HCT116 (cell line): ENCODE data around the gene MLLT3. TPM values are rescaled to one million over a fixed set of nuclear protein-coding genes. Genes with fewer than 3 reads are reported as not detected.

Experiments used
- ATAC-seq: fragments of 200-7000 bp; cut with Tn5 transposase; 2 replicates; pipeline ENCODE4 v1.9.1; 2020; ENCODE audit warnings: mild to moderate bottlenecking, moderate library complexity
- BruUV-seq: library from RNA; stranded (reverse); fragments of 400-500 nt; replicated peaks from 2 replicates; lab custom pipeline; 2021; lab: Mats Ljungman, UMichigan
- CTCF ChIA-PET: fragments of 300-600 bp; sonication (Branson Sonifier 250); formaldehyde crosslinking; loops from one replicate; lab custom pipeline; 2021; ENCODE audit warnings: antibody characterized with exemption; lab: Charles Lee
- POLR2A ChIA-PET: fragments of 300-600, 350-600 bp; sonication (Branson Sonifier 250); formaldehyde crosslinking; loops from one replicate; lab custom pipeline; 2021; ENCODE audit warnings: antibody characterized with exemption; lab: Charles Lee
- RAD21 ChIA-PET, 2 experiments: fragments of 300-600 bp; sonication (Branson Sonifier 250); formaldehyde crosslinking; loops; one replicate each; lab custom pipeline; 2023; ENCODE audit warnings: low total read pairs in 2 of 2; ENCODE audit not compliant: uncharacterized antibody in 2 of 2, unreplicated experiment in 2 of 2, low non-redundant PET in 1 of 2; lab: Charles Lee
- DNase-seq: peaks from one replicate; pipeline ENCODE4 v3.0.0-alpha.2; 2010; ENCODE audit warnings: low read depth, low spot score
- H2AFZ ChIP-seq: fragments of 200-600 bp; shearing (Covaris generic), sonication (generic); 2 replicates; pipeline ENCODE4 v1.6.1; 2017; ENCODE audit warnings: low read depth, mixed run types, mixed read lengths, antibody characterized with exemption, low read length; ENCODE audit not compliant: poor library complexity, severe bottlenecking
- H3K27ac ChIP-seq: 2 replicates; pipeline ENCODE4 v1.5.1; 2012; ENCODE audit warnings: low read depth, low read length
- H3K27me3 ChIP-seq: fragments of 200-600 bp; sonication (generic); 2 replicates; pipeline ENCODE4 v1.6.1; 2016; ENCODE audit warnings: mixed run types, low read length, mixed read lengths; ENCODE audit not compliant: insufficient read depth
- H3K36me3 ChIP-seq, 2 experiments: fragments of 200-500 bp in 1 of 2; fragments of 200-600 bp in 1 of 2; sonication (Bioruptor generic) in 1 of 2; sonication (generic) in 1 of 2; 2 replicates each; pipeline versions ENCODE4 v1.5.1 to v1.6.1; 2014 to 2016; ENCODE audit warnings: low read length in 2 of 2, inconsistent platforms in 1 of 2, mixed read lengths in 1 of 2, mixed run types in 1 of 2; ENCODE audit not compliant: insufficient read depth in 2 of 2, control insufficient read depth in 1 of 2
- H3K4me1 ChIP-seq, 2 experiments: fragments of 200-600 bp in 1 of 2; sonication (generic) in 1 of 2; 2 replicates each; pipeline versions ENCODE4 v1.5.1 to v1.6.1; 2012 to 2017; ENCODE audit warnings: low read length in 2 of 2, inconsistent platforms in 1 of 2, mild to moderate bottlenecking in 1 of 2, mixed read lengths in 1 of 2, mixed run types in 1 of 2, moderate library complexity in 1 of 2; ENCODE audit not compliant: insufficient read depth in 2 of 2, control insufficient read depth in 1 of 2
- H3K4me2 ChIP-seq: fragments of 200-600 bp; sonication (generic); 2 replicates; pipeline ENCODE4 v1.6.1; 2017; ENCODE audit warnings: mixed run types, low read length, mixed read lengths
- H3K4me3 ChIP-seq, 2 experiments: fragments of 200-600 bp in 1 of 2; sonication (generic) in 1 of 2; replicated peaks in 1 of 2; 2 replicates each; pipeline ENCODE4 v1.5.1; 2011 to 2016; ENCODE audit warnings: low read length in 2 of 2, control low read depth in 1 of 2, low read depth in 1 of 2, mild to moderate bottlenecking in 1 of 2, mixed read lengths in 1 of 2, mixed run types in 1 of 2
- H3K79me2 ChIP-seq: fragments of 200-600 bp; sonication (generic); 2 replicates; pipeline ENCODE4 v1.6.1; 2017; ENCODE audit warnings: mild to moderate bottlenecking, mixed run types, low read length, moderate library complexity, mixed read lengths; ENCODE audit not compliant: insufficient read depth
- H3K9ac ChIP-seq: fragments of 200-600 bp; sonication (generic); 2 replicates; pipeline ENCODE4 v1.6.1; 2016; ENCODE audit warnings: low read length, mixed read lengths
- H3K9me2 ChIP-seq: fragments of 200-600 bp; sonication (generic), shearing (Covaris generic); 2 replicates; pipeline ENCODE4 v1.6.1; 2017; ENCODE audit warnings: mixed run types, mild to moderate bottlenecking, moderate library complexity; ENCODE audit not compliant: insufficient read depth
- H3K9me3 ChIP-seq, 2 experiments: fragments of 200-500 bp in 1 of 2; fragments of 200-600 bp in 1 of 2; sonication (Bioruptor generic) in 1 of 2; sonication (generic) in 1 of 2; 2 replicates each; pipeline ENCODE4 v1.6.1; 2014 to 2017; ENCODE audit warnings: low read length in 2 of 2, mixed read lengths in 2 of 2, inconsistent platforms in 1 of 2, low read depth in 1 of 2, mild to moderate bottlenecking in 1 of 2, mixed run types in 1 of 2, moderate library complexity in 1 of 2; ENCODE audit not compliant: control insufficient read depth in 1 of 2, insufficient read depth in 1 of 2
- H4K20me1 ChIP-seq: fragments of 200-600 bp; sonication (generic), shearing (Covaris generic); 2 replicates; pipeline ENCODE4 v1.6.1; 2017; ENCODE audit warnings: mixed run types, mild to moderate bottlenecking, moderate library complexity; ENCODE audit not compliant: insufficient read depth
- CBX3 ChIP-seq: IDR thresholded peaks from 2 replicates; pipeline ENCODE4 v1.6.1; 2012; ENCODE audit warnings: low read depth
- CEBPB ChIP-seq: IDR thresholded peaks from 2 replicates; pipeline ENCODE4 v1.6.1; 2012; ENCODE audit warnings: low read depth
- ELF1 ChIP-seq: IDR thresholded peaks from 2 replicates; pipeline ENCODE4 v1.6.1; 2012; ENCODE audit warnings: low read depth, borderline replicate concordance
- EZH2phosphoT487 ChIP-seq: fragments of 200-600 bp; IDR thresholded peaks from 2 replicates; pipeline ENCODE4 v1.6.1; 2018; ENCODE audit warnings: antibody characterized with exemption, borderline replicate concordance
- FOSL1 ChIP-seq: IDR thresholded peaks from 2 replicates; pipeline ENCODE4 v1.6.1; 2012; ENCODE audit warnings: low read depth
- JUND ChIP-seq: IDR thresholded peaks from 2 replicates; pipeline ENCODE4 v1.6.1; 2012
- POLR2A ChIP-seq: IDR thresholded peaks from 2 replicates; pipeline ENCODE4 v1.7.0; 2011; ENCODE audit warnings: borderline replicate concordance; ENCODE audit not compliant: insufficient read depth, insufficient read length; ENCODE audit errors: extremely low read depth
- POLR2AphosphoS5 ChIP-seq: IDR thresholded peaks from 2 replicates; pipeline ENCODE4 v1.6.1; 2011; ENCODE audit warnings: mild to moderate bottlenecking, low read depth, low read length, moderate library complexity
- RAD21 ChIP-seq: IDR thresholded peaks from 2 replicates; pipeline ENCODE4 v1.6.1; 2012; ENCODE audit warnings: low read depth, mild to moderate bottlenecking
- SIN3A ChIP-seq: IDR thresholded peaks from 2 replicates; pipeline ENCODE4 v1.6.1; 2012; ENCODE audit warnings: low read depth
- SRF ChIP-seq: IDR thresholded peaks from 2 replicates; pipeline ENCODE4 v1.6.1; 2012; ENCODE audit warnings: low read depth
- YY1 ChIP-seq: IDR thresholded peaks from 2 replicates; pipeline ENCODE4 v1.6.1; 2011; ENCODE audit warnings: low read length, low read depth, moderate library complexity, mild to moderate bottlenecking; ENCODE audit not compliant: insufficient replicate concordance; ENCODE audit errors: extremely low read depth
- ZNF274 ChIP-seq: fragments of 200-500 bp; sonication (Bioruptor generic); IDR thresholded peaks from 2 replicates; pipeline ENCODE4 v1.6.1; 2014; ENCODE audit warnings: mild to moderate bottlenecking, low read depth, low read length, inconsistent platforms
- intact Hi-C: fragments of 100-400 bp; cut with micrococcal nuclease; formaldehyde crosslinking; loops from 2 replicates; pipeline ENCODE4 v1.10.0; 2022
- total RNA-seq: library from RNA; stranded (reverse); gene quantifications from one replicate; pipeline ENCODE4 v1.2.1, GENCODE V29; 2021; ENCODE audit not compliant: unreplicated experiment
- TF ChIP-seq, protein P1 (sequence below): IDR thresholded peaks from 2 replicates; pipeline ENCODE4 v1.6.1; 2011; ENCODE audit warnings: mild to moderate bottlenecking, low read length, moderate library complexity; ENCODE audit not compliant: insufficient replicate concordance; ENCODE audit errors: extremely low read depth
- TF ChIP-seq, protein P2 (sequence below): IDR thresholded peaks from 2 replicates; pipeline ENCODE4 v1.6.1; 2012
- TF ChIP-seq, protein P3 (sequence below): IDR thresholded peaks from 2 replicates; pipeline ENCODE4 v1.6.1; 2012

MLLT3 gene
- total RNA-seq, 1 experiment from 2014 or later: 4.3 TPM

DNA sequence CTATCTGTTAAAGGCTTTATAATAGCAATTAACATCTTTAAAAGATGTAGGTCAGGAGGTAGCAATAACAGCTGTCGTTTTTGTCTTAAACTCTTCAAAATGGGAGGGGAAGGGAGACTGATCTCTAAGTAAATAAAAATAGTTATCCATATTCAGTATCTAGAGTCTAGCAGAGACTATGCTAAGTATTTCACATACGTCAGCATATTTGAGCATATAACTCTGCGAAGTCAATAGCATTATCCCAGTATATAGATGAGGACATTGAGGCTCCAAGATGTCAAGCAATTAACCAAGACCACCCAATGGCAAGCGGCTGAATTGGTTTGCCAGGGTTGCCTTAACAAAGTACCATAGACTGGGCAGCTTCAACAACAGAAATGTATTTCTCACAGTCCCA, 316.8 kb downstream of the MLLT3 start:
- Histone ChIP-seq H3K79me2 (no peaks in the 10 kb centered on the region), H3K9me2 (no peaks in the 10 kb centered on the region), H3K9ac (no peak overlapping the region), H2AFZ (no peak overlapping the region), H3K9me3 (no peaks in the 10 kb centered on the region), H3K27me3 (peaks cover 18% of the 10 kb centered on the region), H3K4me3 (no peak overlapping the region), H4K20me1 (no peaks in the 10 kb centered on the region), H3K36me3 (no peaks in the 10 kb centered on the region), H3K4me1 (no peaks in the 10 kb centered on the region), H3K27ac (no peak overlapping the region), H3K4me2 (no peak overlapping the region)
- ChIA-PET CTCF (no interaction called here), RAD21 (no interaction called here), POLR2A (no interaction called here)
- no peak for ATAC-seq
- BruUV-seq: no TSS peak
- intact Hi-C loops: no loop called here
- no peak for DNase-seq
- TF ChIP-seq CEBPB (no peak), POLR2A (no peak), RAD21 (no peak), JUND (no peak), CBX3 (no peak), YY1 (no peak), SRF (no peak), FOSL1 (no peak), ELF1 (no peak), EZH2phosphoT487 (no peak), ZNF274 (no peak), SIN3A (no peak), POLR2AphosphoS5 (no peak)
- TF ChIP-seq, protein P1, sequence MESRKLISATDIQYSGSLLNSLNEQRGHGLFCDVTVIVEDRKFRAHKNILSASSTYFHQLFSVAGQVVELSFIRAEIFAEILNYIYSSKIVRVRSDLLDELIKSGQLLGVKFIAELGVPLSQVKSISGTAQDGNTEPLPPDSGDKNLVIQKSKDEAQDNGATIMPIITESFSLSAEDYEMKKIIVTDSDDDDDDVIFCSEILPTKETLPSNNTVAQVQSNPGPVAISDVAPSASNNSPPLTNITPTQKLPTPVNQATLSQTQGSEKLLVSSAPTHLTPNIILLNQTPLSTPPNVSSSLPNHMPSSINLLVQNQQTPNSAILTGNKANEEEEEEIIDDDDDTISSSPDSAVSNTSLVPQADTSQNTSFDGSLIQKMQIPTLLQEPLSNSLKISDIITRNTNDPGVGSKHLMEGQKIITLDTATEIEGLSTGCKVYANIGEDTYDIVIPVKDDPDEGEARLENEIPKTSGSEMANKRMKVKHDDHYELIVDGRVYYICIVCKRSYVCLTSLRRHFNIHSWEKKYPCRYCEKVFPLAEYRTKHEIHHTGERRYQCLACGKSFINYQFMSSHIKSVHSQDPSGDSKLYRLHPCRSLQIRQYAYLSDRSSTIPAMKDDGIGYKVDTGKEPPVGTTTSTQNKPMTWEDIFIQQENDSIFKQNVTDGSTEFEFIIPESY: no peak
- TF ChIP-seq, protein P2, sequence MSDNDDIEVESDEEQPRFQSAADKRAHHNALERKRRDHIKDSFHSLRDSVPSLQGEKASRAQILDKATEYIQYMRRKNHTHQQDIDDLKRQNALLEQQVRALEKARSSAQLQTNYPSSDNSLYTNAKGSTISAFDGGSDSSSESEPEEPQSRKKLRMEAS: no peak
- TF ChIP-seq, protein P3, sequence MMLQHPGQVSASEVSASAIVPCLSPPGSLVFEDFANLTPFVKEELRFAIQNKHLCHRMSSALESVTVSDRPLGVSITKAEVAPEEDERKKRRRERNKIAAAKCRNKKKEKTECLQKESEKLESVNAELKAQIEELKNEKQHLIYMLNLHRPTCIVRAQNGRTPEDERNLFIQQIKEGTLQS: no peak
